ENCODE measurements around the gene TFEB.

Gene TFEB

DNA sequence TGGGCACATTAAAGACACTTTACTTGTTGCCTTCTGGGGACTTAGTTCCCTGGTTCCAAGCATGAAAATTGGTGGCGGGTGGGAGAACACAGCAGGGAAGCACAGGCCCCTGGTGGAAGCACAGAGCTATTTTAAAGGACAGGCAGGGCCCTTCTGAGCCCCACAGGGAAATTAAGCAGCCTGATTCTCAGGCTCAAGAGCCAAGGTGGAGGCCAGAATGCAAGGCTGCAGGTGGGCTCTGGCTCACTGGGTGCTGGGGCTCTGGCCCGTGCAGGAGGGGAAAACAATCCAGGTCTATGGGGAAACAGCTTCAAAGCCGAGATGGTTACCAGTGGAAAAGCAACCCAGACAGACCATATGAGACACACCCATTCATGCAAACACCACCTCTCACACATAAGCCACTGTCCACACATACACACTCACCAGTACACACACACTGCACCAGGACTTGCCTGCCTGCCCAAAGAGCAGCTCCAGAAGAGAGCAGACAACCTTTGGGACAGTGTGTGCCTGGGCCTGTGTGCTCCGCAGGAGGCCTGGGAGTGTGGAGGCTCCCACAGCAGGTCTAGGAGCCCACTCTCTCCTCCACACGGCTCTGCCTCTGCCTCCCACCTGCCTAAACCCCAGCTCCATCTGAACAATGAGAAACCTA, 30.6 kb downstream of the TFEB start:
- no peak for FAIRE-seq

DNA sequence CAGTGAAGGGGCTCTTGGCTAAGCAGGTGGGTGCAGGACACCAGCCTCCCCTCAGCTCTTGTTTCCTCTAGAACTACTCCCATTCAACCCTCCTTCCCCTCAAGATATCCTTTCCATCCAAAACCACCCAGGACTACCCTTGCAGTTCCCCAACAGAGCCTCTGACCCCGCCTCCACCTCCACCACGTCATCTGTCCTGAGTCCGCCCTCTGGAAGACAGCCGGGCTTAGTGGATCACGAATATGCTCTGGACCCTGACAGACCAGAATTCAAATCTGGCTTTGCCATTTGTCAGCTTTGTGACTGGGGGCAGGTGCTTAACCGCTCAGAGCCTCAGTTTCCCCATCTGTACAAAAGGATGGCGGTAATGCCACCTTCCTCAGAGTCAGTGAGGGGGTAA, 31.4 kb downstream of the TFEB start:
- no peak for FAIRE-seq

- FAIRE-seq = no peak
Observed at GRCh38 chr6:41702771-41703494, 32.5 kb downstream of the TFEB start.

DNA sequence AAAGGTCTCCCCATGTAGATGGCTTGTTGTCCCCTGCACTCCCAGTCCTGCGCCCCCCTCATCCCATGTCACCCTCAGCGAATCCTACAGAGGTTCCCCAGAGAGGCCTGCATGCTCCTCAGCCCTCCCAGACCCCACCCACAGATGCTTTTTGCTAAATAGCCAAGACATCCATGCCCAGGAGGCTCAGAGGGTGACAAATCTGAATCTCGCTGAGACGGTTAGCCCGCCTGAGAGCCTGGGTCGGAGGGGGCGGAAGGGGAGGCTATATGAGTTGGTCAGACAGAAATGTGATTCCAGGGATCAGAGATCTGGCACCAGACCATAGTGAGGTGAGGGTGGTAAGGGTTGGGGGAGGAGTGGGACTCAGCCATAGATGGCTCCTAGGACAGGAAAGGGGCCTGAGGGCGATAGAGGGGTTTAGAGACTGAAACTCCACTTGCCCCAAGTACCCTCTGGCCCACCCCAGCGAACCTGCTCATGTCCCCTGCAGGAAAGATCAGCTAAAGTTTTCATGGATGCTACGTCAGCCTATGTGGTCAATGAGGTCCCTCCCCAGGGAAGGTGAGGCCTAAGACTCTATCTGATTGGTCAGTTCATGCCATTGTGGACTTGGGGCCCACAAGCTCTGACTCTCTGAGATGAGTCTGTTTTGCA, 33.2 kb downstream of the TFEB start:
- no peak for FAIRE-seq

GRCh38 chr6:41700463-41701347, 34.7 kb downstream of the TFEB start:
- no peak for FAIRE-seq

GRCh38 chr6:41699063-41699462, 36.3 kb downstream of the TFEB start:
- FAIRE-seq = no peak

GRCh38 chr6:41697861-41698781, 37.3 kb downstream of the TFEB start:
- no peak for FAIRE-seq

DNA sequence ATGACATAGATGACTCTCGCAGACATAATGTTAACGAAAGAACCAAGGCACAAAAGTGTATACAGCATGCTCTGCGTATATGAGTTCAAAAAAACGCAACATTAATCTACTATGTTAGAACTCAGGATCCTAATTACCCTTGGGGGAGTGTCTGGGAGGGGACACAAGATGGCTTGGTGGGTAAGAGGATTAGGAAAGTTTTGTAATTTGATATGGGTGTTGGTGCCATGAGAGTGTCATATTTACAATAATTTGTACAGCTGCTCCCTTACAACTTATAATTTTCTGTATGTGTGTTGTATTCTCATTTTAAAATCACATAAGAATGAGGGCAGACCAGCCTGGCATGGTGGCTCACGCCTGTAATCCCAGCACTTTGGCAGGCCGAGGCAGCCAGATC, 38.6 kb downstream of the TFEB start:
- FAIRE-seq = no peak

- no peak for FAIRE-seq
Observed at GRCh38 chr6:41695825-41696224, 39.6 kb downstream of the TFEB start.

DNA sequence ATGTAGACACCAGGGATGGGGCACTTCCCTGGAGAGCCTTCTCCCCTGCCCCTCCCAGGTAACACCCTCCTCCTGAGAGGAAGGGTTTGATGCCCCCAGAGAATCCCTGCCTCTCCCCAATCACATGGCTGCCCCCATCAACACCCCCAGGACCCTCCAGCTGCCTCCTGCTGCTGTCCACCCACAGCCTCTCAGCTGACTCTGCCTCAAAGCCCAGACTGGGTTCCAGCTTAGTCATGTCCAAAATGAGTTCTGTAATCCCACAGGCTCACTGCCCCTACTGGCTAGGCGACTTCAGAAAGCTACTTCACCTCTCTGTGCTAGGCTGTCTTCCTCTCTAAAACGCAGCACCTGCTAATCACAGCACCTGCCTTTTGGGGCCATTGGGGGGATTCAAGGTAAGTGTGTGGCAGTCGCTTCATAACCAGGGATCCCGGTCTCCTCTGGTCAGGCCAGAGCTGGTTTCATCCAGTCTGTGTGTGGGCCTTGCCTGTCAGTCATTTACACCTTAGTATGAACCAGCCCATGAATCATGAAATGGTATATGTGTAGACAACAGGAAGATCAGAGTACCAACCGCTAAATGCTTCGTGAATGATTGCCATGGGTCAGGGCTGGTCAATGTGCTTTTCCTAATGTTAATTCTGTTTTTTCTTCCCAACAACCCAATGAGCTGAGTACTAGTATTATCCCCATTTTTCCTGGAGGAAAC, 40.4 kb downstream of the TFEB start:
- FAIRE-seq = no peak

GRCh38 chr6:41693281-41694240, 41.8 kb downstream of the TFEB start:
- FAIRE-seq = no peak

DNA sequence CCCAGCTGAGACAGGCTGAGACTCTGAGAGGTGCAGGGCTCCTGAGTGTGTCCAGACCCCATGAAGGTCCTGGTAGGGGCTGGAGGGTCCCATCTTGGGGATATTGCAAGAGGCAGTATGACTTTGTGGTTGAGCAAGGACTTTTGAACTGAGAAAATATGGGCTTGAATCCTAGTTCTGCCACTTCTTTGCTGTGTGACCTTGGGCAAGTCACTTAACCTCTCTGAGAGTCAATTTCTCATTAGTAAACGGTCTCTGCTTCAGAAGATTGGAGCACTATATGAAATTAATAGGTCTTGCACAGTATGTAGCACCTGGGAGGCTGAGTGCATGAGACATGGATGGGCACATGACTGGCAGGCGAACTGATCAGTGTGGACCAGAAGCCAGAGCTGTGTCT, 42.7 kb downstream of the TFEB start:
- no peak for FAIRE-seq

GRCh38 chr6:41692080-41692675, 43.2 kb downstream of the TFEB start:
- no peak for FAIRE-seq

DNA sequence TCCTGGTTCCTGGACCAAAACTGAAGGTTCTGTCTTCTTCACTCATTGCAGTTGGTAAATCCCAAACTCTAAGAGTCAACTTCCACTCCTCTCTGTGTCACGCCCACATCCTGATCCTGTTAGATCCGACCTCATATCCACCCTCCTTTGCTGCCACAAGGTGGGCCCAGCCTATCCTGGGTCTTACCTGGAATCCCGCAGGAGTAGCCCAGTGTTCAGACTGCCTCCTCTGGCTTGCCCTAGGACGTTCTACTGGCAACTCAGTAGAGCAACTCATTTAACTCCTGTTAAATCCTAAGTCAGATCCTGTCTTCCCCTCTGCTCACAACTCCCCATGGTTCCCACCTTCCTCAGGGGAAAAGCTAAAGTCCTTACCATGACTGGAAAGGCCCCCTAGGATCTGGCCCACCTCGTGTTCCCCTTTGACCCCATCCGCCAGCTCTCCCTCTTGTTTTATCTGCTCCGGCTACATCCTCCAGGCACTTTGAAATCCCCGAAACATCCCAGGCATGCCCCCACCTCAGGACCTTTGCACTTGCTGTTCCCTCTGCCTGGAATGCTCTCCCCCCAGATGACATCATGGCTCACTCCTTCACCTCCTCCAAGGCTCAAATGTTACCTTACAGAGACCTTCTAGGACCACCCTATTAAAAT, 43.9 kb downstream of the TFEB start:
- FAIRE-seq = no peak

DNA sequence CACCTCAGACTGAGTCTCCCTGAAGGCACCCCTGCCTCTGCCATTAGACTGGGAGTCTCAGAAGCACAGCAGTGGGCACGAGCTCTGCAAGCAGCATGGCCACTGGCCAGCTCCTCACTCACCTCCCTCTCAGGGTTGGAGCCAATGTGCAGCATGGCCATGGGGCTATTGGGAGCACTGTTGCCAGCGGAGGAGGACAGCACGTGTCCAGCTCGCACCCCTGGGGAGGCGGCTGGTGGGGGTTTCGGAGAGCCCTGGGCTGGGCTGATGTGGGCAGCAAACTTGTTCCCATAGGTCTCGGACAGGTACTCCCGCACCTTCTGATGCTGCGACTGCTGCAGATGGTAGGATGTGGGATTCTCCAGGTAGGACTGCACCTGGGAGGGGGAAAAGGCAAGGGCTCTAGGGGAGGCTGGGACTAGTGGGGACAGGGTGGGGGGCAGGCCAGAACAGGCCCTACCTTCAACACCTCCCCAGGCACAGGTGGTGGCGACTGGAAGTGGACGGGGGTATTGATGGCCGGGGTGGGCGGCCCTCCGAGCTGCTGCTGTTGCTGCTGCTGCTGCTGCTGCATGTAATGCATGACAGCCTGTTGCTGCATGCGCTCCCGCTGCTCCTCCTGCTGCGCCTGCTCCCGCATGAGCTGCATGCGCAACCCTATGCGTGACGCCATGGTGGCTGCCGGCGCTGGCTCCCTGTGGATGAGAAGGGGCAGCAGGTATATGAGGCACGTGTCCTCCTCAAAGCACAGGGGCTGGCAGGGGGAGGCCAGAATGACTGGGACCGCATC, 44.7 kb downstream of the TFEB start:
- no peak for FAIRE-seq

DNA sequence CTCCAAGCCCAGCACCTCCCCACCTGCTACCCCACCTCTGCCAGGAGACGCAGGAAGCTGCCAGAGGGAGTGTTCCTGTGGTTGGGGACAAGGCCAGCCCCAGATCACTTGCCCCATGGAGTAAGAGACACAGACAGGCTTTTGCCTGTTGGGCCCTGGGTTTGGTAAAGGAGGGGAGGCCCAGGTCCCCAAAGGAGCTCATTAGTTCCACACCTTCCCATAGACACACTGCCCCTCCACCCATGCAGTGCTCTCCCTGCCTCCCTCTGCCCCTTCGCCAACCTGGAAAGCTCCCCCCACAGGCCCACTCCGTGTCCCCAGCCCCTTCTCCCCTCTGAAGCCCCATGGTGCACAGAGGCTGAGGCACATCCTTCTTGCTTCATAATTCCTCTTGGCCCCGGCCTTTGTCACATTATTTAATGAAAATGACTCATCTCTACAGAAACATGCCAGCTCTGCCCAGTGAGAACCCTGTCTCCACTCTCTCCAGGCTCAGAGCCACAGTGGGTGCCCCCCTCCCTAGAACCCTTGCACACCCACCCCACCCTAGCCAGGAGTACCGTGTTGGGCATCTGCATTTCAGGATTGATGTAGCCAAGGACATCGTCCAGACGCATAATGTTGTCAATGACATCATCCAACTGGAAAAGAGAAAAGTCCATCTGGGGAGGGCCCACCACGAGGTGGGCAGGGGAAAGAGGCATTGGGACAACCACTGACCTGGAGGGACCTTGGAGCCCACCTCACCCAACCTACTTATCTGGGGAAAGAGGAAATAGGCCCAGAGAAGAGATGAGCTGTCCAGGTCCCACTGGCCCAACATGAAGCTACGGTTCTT, 46.0 kb downstream of the TFEB start:
- no peak for FAIRE-seq

GRCh38 chr6:41688256-41688965, 47.0 kb downstream of the TFEB start:
- FAIRE-seq = no peak
